GM12878 (cell line): ENCODE data around the gene MRAS. TPM values are rescaled to one million over a fixed set of nuclear protein-coding genes. Genes with fewer than 3 reads are reported as not detected.

Experiments
- CHD4 ChIP-seq: fragments of 200-600 bp; sonication (generic); IDR thresholded peaks from 2 replicates; pipeline ENCODE4 v1.6.1; 2016; ENCODE audit warnings: mild to moderate bottlenecking
- POLR2A ChIP-seq: IDR thresholded peaks from 2 replicates; pipeline ENCODE4 v1.6.1; 2011; ENCODE audit warnings: low read depth, mild to moderate bottlenecking, low read length
- RELB ChIP-seq: fragments of 450-650 bp; IDR thresholded peaks from 2 replicates; pipeline ENCODE4 v1.6.1; 2017; ENCODE audit warnings: low read depth, mild to moderate bottlenecking, moderate library complexity
- SP1 ChIP-seq: IDR thresholded peaks from one replicate; pipeline ENCODE4 v1.6.1; 2011; ENCODE audit warnings: low read depth, low read length
- TAF1 ChIP-seq: IDR thresholded peaks from 2 replicates; pipeline ENCODE4 v1.6.1; 2011; ENCODE audit warnings: mild to moderate bottlenecking, low read depth, low read length, borderline replicate concordance
- TCF12 ChIP-seq: IDR thresholded peaks from 2 replicates; pipeline ENCODE4 v1.6.1; 2011; ENCODE audit warnings: low read depth, mild to moderate bottlenecking, low read length
- TCF3 ChIP-seq: IDR thresholded peaks from 2 replicates; pipeline ENCODE4 v1.6.1; 2012; ENCODE audit warnings: low read depth, mild to moderate bottlenecking, low read length, borderline replicate concordance; ENCODE audit not compliant: insufficient read depth
- polyA plus RNA-seq, 11 experiments: library from polyadenylated mRNA; depleted of rRNA in 4 of 11; unstranded in 6 of 11; stranded (reverse) in 5 of 11; fragments of >200 nt; fragmentation: Nextera tagmentation in 4 of 11; fragmentation: Illumina TruSeq in 1 of 11; extraction: Ambion mirVana in 4 of 11; extraction: Trizol in 1 of 11; gene quantifications; 1 replicate in 1 of 11; 2 replicates in 10 of 11; pipeline versions ENCODE4 v1.2.1 to v1.2.3, GENCODE V29; 2011 to 2016; ENCODE audit warnings: inconsistent platforms in 2 of 11, missing spikeins in 2 of 11, low read depth in 1 of 11
- total RNA-seq, 4 experiments: library from RNA; depleted of rRNA in 3 of 4; stranded (reverse); fragments of >200 nt in 3 of 4; fragmentation: Illumina TruSeq in 1 of 4; extraction: Trizol in 1 of 4; gene quantifications; 2 replicates each; pipeline versions ENCODE4 v1.2.1 to v1.2.3, GENCODE V29; 2013 to 2021
- TF ChIP-seq, protein P1 (sequence below): IDR thresholded peaks from 2 replicates; pipeline ENCODE4 v1.6.1; 2012; ENCODE audit warnings: improper control_type of control experiment, low read depth, low read length; ENCODE audit not compliant: insufficient replicate concordance
- TF ChIP-seq, protein P2 (sequence below): IDR thresholded peaks from 2 replicates; pipeline ENCODE4 v1.6.1; 2012; ENCODE audit warnings: low read depth, low read length, improper control_type of control experiment

The MRAS gene
- total and polyA plus RNA-seq, 10 of the 15 experiments (the other 5 are each of a cell fraction or from before 2014, with no cell fraction given) = 0.01 to 0.44 (median 0.17) TPM; not detected in 6

GRCh38 chr3:138360869-138361525, 12.6 kb downstream of the MRAS start (continued):
- no peak for TF ChIP-seq RELB
- no peak for TF ChIP-seq SP1
- TF ChIP-seq, protein P1, sequence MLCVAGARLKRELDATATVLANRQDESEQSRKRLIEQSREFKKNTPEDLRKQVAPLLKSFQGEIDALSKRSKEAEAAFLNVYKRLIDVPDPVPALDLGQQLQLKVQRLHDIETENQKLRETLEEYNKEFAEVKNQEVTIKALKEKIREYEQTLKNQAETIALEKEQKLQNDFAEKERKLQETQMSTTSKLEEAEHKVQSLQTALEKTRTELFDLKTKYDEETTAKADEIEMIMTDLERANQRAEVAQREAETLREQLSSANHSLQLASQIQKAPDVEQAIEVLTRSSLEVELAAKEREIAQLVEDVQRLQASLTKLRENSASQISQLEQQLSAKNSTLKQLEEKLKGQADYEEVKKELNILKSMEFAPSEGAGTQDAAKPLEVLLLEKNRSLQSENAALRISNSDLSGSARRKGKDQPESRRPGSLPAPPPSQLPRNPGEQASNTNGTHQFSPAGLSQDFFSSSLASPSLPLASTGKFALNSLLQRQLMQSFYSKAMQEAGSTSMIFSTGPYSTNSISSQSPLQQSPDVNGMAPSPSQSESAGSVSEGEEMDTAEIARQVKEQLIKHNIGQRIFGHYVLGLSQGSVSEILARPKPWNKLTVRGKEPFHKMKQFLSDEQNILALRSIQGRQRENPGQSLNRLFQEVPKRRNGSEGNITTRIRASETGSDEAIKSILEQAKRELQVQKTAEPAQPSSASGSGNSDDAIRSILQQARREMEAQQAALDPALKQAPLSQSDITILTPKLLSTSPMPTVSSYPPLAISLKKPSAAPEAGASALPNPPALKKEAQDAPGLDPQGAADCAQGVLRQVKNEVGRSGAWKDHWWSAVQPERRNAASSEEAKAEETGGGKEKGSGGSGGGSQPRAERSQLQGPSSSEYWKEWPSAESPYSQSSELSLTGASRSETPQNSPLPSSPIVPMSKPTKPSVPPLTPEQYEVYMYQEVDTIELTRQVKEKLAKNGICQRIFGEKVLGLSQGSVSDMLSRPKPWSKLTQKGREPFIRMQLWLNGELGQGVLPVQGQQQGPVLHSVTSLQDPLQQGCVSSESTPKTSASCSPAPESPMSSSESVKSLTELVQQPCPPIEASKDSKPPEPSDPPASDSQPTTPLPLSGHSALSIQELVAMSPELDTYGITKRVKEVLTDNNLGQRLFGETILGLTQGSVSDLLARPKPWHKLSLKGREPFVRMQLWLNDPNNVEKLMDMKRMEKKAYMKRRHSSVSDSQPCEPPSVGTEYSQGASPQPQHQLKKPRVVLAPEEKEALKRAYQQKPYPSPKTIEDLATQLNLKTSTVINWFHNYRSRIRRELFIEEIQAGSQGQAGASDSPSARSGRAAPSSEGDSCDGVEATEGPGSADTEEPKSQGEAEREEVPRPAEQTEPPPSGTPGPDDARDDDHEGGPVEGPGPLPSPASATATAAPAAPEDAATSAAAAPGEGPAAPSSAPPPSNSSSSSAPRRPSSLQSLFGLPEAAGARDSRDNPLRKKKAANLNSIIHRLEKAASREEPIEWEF = no peak
- TF ChIP-seq CHD4 = no peak
- TF ChIP-seq, protein P2, sequence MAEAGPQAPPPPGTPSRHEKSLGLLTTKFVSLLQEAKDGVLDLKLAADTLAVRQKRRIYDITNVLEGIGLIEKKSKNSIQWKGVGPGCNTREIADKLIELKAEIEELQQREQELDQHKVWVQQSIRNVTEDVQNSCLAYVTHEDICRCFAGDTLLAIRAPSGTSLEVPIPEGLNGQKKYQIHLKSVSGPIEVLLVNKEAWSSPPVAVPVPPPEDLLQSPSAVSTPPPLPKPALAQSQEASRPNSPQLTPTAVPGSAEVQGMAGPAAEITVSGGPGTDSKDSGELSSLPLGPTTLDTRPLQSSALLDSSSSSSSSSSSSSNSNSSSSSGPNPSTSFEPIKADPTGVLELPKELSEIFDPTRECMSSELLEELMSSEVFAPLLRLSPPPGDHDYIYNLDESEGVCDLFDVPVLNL = no peak
- TF ChIP-seq TCF3 = no peak
- TF ChIP-seq POLR2A = no peak
- no peak for TF ChIP-seq TCF12
- TF ChIP-seq TAF1 = no peak
